ENCODE data around the gene TRO. TPM values are rescaled to one million over a fixed set of nuclear protein-coding genes. Genes with fewer than 3 reads are reported as not detected.
A peak's percentile ranks its signal among the peaks of the same experiment; 100 is the strongest.

Gene TRO
- 1 to 10 TPM; 4.8 to 5.5 TPM for total RNA-seq

GRCh38 chrX:54920610-54921426 lies at the start of gene TRO:
Gene TRO (plus strand): TSS chrX:54920824. CDS start chrX:54922247, 1,423 bp downstream.
- ChIA-PET POLR2A (no interaction called here), CTCF (interaction anchor here (1.2 kb wide), 1 partner anchor 29 kb away, joined by 5 read pairs; no protein-coding TSS in a partner anchor)
- H3K27ac Mint-ChIP-seq = peak within 1 kb of the TSS; percentile 73
- no peaks in the 10 kb centered on the region for H3K27me3 Mint-ChIP-seq
- peak; percentile 6 for DNase-seq
- H3K36me3 Mint-ChIP-seq (ENCODE audit: low read depth) = no peaks in the 10 kb centered on the region
- intact Hi-C loops (cut with DNase I, micrococcal nuclease) = loop anchor here in 1 of 2 experiments (1.0 to 5.0 kb wide), 2 partner anchors 81 to 113 kb away; partner anchors contain the start of gene APEX2
- ATAC-seq = peak; percentile 39
- no peaks in the 10 kb centered on the region for H3K9me3 Mint-ChIP-seq (ENCODE audit: low read depth)
- H3K4me3 Mint-ChIP-seq = peak within 1 kb of the TSS; percentile 79
- H3K4me1 Mint-ChIP-seq = peaks cover 11% of the 10 kb centered on the region

GRCh38 chrX:54885740-54886139 lies 34.9 kb upstream of the TRO start:
- Mint-ChIP-seq H3K27ac (no peak overlapping the region), H3K36me3 (ENCODE audit: low read depth) (no peaks in the 10 kb centered on the region), H3K9me3 (ENCODE audit: low read depth) (no peaks in the 10 kb centered on the region), H3K4me1 (no peaks in the 10 kb centered on the region), H3K27me3 (no peaks in the 10 kb centered on the region), H3K4me3 (no peak overlapping the region)
- POLR2A ChIA-PET = no interaction called here
- DNase-seq (no peak), ATAC-seq (no peak)
- CTCF ChIA-PET = no interaction called here
- intact Hi-C loops (cut with DNase I, micrococcal nuclease) = no loop called here

- no peaks in the 10 kb centered on the region for H3K9me3 Mint-ChIP-seq (ENCODE audit: low read depth)
- no peaks in the 10 kb centered on the region for H3K27me3 Mint-ChIP-seq
- ATAC-seq = peak; percentile 76
- intact Hi-C loops (cut with DNase I, micrococcal nuclease) = loop anchor here (1.0 to 10.0 kb wide), 2 partner anchors 166 to 453 kb away; no protein-coding TSS in a partner anchor
- H3K4me3 Mint-ChIP-seq = no peak overlapping the region
- ChIA-PET CTCF (interaction anchor here (0.5 to 2.7 kb wide), 8 partner anchors 16 to 1357 kb away, joined by 3 to 11 read pairs (median 3); no protein-coding TSS in a partner anchor), POLR2A (no interaction called here)
- H3K36me3 Mint-ChIP-seq (ENCODE audit: low read depth) = no peaks in the 10 kb centered on the region
- H3K27ac Mint-ChIP-seq = no peak overlapping the region
- H3K4me1 Mint-ChIP-seq = no peaks in the 10 kb centered on the region
- DNase-seq = peak; percentile 51
These were observed 29.1 kb upstream of the TRO start for GRCh38 chrX:54891573-54891972.

GRCh38 chrX:54894159-54894558 lies 26.5 kb upstream of the TRO start:
- intact Hi-C loops (cut with DNase I, micrococcal nuclease) = loop anchor here in 1 of 2 experiments (10.0 kb wide), 1 partner anchor 451 kb away; no protein-coding TSS in a partner anchor
- ATAC-seq = no peak
- ChIA-PET CTCF (interaction anchor here (1.3 kb wide), 1 partner anchor 163 kb away, joined by 3 read pairs; no protein-coding TSS in a partner anchor), POLR2A (no interaction called here)
- DNase-seq = no peak
- no peak overlapping the region for H3K4me3 Mint-ChIP-seq
- H3K27ac Mint-ChIP-seq = no peak overlapping the region
- H3K27me3 Mint-ChIP-seq = no peaks in the 10 kb centered on the region
- H3K36me3 Mint-ChIP-seq (ENCODE audit: low read depth) = no peaks in the 10 kb centered on the region
- H3K4me1 Mint-ChIP-seq = no peaks in the 10 kb centered on the region
- H3K9me3 Mint-ChIP-seq (ENCODE audit: low read depth) = no peaks in the 10 kb centered on the region

GRCh38 chrX:54909941-54910340 lies 10.7 kb upstream of the TRO start:
- ATAC-seq = no peak
- Mint-ChIP-seq H3K4me1 (no peaks in the 10 kb centered on the region), H3K27me3 (no peaks in the 10 kb centered on the region), H3K4me3 (no peak overlapping the region), H3K36me3 (ENCODE audit: low read depth) (no peaks in the 10 kb centered on the region), H3K9me3 (ENCODE audit: low read depth) (peaks cover 3% of the 10 kb centered on the region), H3K27ac (no peak overlapping the region)
- intact Hi-C loops (cut with DNase I, micrococcal nuclease) = no loop called here
- ChIA-PET POLR2A (no interaction called here), CTCF (no interaction called here)
- DNase-seq = no peak

DNA sequence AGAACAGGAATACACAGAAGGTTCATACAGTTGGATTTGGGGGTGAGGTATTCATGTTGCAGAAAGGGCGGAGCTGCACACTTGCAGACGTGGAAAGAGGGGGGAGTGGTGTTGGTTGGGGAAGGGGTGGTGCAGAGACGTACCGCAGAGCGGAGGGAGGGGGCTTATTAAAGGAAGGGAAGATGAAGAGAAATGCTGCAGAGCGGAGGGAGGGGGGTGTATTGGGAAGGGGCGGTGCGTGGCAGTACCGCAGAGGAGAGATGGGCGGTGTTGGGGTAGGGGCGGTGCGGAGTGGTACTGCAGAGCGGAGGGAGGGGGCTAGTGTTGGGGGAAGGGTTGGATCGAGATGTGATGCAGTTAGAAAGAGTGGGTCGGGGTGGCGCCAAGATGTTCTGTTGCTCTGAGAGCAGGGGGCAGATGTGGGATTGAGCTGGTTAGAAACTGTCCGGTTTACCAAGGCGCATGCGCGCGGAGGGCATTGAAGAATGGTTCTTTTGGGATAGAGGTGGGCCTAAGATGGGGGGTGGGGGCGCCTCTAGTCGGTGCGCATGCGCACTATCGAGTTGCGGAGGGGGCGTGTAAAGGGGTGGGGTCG lies 900 bp downstream of the TRO start:
- ATAC-seq (peak; percentile 88), DNase-seq (peak; percentile 77)
- ChIA-PET POLR2A (no interaction called here), CTCF (interaction anchor here (1.2 kb wide), 1 partner anchor 30 kb away, joined by 5 read pairs; no protein-coding TSS in a partner anchor)
- Mint-ChIP-seq H3K9me3 (ENCODE audit: low read depth) (no peaks in the 10 kb centered on the region), H3K27me3 (no peaks in the 10 kb centered on the region), H3K4me3 (peak overlapping the region; percentile 79), H3K36me3 (ENCODE audit: low read depth) (no peaks in the 10 kb centered on the region), H3K4me1 (peaks cover 11% of the 10 kb centered on the region), H3K27ac (peak overlapping the region; percentile 73)
- intact Hi-C loops (cut with DNase I, micrococcal nuclease) = loop anchor here in 1 of 2 experiments (1.0 to 5.0 kb wide), 2 partner anchors 81 to 113 kb away; partner anchors contain the start of gene APEX2

GRCh38 chrX:54922547-54922946 lies 1.9 kb downstream of the TRO start:
- Mint-ChIP-seq H3K4me1 (peaks cover 11% of the 10 kb centered on the region), H3K36me3 (ENCODE audit: low read depth) (no peaks in the 10 kb centered on the region), H3K27me3 (no peaks in the 10 kb centered on the region), H3K9me3 (ENCODE audit: low read depth) (no peaks in the 10 kb centered on the region), H3K27ac (no peak overlapping the region), H3K4me3 (peak overlapping the region; percentile 79)
- no peak for ATAC-seq
- CTCF ChIA-PET = interaction anchor here (1.2 kb wide), 1 partner anchor 31 kb away, joined by 5 read pairs; no protein-coding TSS in a partner anchor
- intact Hi-C loops (cut with DNase I, micrococcal nuclease) = loop anchor here in 1 of 2 experiments (5.0 kb wide), 1 partner anchor 80 kb away; the partner anchor contains the start of gene APEX2
- POLR2A ChIA-PET = no interaction called here
- no peak for DNase-seq

GRCh38 chrX:54923376-54923775 lies 2.8 kb downstream of the TRO start:
- POLR2A ChIA-PET = no interaction called here
- no peak overlapping the region for H3K27ac Mint-ChIP-seq
- CTCF ChIA-PET = interaction anchor here (0.6 to 0.7 kb wide), 2 partner anchors 38 to 879 kb away, joined by 3 read pairs; no protein-coding TSS in a partner anchor
- H3K4me1 Mint-ChIP-seq = peaks cover 11% of the 10 kb centered on the region
- intact Hi-C loops (cut with DNase I, micrococcal nuclease) = loop anchor here in 1 of 2 experiments (5.0 kb wide), 1 partner anchor 79 kb away; the partner anchor contains the start of gene APEX2
- no peaks in the 10 kb centered on the region for H3K9me3 Mint-ChIP-seq (ENCODE audit: low read depth)
- no peak for ATAC-seq
- H3K36me3 Mint-ChIP-seq (ENCODE audit: low read depth) = peaks cover 3% of the 10 kb centered on the region
- H3K27me3 Mint-ChIP-seq = no peaks in the 10 kb centered on the region
- H3K4me3 Mint-ChIP-seq = no peak overlapping the region
- DNase-seq = no peak

DNA sequence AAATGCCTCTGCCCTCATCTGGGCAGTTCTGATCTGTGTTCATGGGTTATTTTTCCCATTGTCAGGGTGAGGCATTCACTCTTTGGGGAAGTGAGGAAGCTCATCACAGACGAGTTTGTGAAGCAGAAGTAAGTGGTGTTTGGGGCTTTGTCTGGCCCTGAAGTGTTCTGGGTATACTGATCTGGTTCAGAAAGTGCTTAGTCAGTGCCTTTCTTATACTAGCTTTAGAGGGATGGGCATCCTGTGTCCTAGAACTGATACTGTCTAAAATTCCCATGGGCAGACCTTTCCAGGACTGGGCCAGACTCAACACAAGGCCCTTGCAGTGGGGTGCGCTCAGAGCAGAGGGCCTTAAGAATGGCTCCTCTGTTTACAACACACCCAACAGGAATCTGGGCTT lies 6.4 kb downstream of the TRO start:
- DNase-seq = no peak
- Mint-ChIP-seq H3K27ac (no peak overlapping the region), H3K27me3 (no peaks in the 10 kb centered on the region), H3K9me3 (ENCODE audit: low read depth) (no peaks in the 10 kb centered on the region), H3K4me1 (no peaks in the 10 kb centered on the region), H3K36me3 (ENCODE audit: low read depth) (peaks cover 4% of the 10 kb centered on the region), H3K4me3 (no peak overlapping the region)
- ATAC-seq = no peak
- ChIA-PET POLR2A (no interaction called here), CTCF (no interaction called here)
- intact Hi-C loops (cut with DNase I, micrococcal nuclease) = no loop called here

DNA sequence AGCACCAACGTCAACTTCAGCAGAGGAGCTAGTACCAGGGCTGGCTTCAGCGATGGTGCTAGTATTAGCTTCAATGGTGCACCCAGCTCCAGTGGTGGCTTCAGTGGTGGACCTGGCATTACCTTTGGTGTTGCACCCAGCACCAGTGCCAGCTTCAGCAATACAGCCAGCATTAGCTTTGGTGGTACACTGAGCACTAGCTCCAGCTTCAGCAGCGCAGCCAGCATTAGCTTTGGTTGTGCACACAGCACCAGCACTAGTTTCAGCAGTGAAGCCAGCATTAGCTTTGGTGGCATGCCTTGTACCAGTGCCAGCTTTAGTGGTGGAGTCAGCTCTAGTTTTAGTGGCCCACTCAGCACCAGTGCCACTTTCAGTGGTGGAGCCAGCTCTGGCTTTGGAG lies 8.3 kb downstream of the TRO start:
- intact Hi-C loops (cut with DNase I, micrococcal nuclease) = no loop called here
- ChIA-PET POLR2A (no interaction called here), CTCF (no interaction called here)
- Mint-ChIP-seq H3K9me3 (ENCODE audit: low read depth) (no peaks in the 10 kb centered on the region), H3K36me3 (ENCODE audit: low read depth) (peaks cover 4% of the 10 kb centered on the region), H3K4me3 (no peak overlapping the region), H3K4me1 (no peaks in the 10 kb centered on the region), H3K27ac (no peak overlapping the region), H3K27me3 (no peaks in the 10 kb centered on the region)
- no peak for ATAC-seq
- no peak for DNase-seq

DNA sequence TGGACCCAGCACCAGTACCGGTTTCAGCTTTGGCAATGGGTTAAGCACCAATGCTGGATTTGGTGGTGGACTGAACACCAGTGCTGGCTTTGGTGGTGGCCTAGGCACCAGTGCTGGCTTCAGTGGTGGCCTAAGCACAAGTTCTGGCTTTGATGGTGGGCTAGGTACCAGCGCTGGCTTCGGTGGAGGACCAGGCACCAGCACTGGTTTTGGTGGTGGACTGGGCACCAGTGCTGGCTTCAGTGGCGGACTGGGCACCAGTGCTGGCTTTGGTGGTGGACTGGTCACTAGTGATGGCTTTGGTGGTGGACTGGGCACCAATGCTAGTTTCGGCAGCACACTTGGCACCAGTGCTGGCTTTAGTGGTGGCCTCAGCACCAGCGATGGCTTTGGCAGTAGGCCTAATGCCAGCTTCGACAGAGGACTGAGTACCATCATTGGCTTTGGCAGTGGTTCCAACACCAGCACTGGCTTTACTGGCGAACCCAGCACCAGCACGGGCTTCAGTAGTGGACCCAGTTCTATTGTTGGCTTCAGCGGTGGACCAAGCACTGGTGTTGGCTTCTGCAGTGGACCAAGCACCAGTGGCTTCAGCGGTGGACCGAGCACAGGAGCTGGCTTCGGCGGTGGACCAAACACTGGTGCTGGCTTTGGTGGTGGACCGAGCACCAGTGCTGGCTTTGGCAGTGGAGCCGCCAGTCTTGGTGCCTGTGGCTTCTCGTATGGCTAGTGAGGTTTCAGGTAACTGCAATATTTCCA lies 9.8 kb downstream of the TRO start:
- no peaks in the 10 kb centered on the region for H3K4me1 Mint-ChIP-seq
- CTCF ChIA-PET = no interaction called here
- no peaks in the 10 kb centered on the region for H3K27me3 Mint-ChIP-seq
- intact Hi-C loops (cut with DNase I, micrococcal nuclease) = no loop called here
- no peak for DNase-seq
- H3K27ac Mint-ChIP-seq = no peak overlapping the region
- ATAC-seq = no peak
- H3K4me3 Mint-ChIP-seq = no peak overlapping the region
- no peaks in the 10 kb centered on the region for H3K9me3 Mint-ChIP-seq (ENCODE audit: low read depth)
- POLR2A ChIA-PET = no interaction called here
- peaks cover 4% of the 10 kb centered on the region for H3K36me3 Mint-ChIP-seq (ENCODE audit: low read depth)
